H9 (cell line): Measurements from ENCODE around the gene DIPK1C. TPM values are rescaled to one million over a fixed set of nuclear protein-coding genes. Genes with fewer than 3 reads are reported as not detected.

ENCODE experiments used
- DNase-seq: peaks from one replicate; pipeline ENCODE4 v3.0.0-alpha.2; 2017
- H2AFZ ChIP-seq: one replicate; pipeline ENCODE4 v1.6.1; 2013; ENCODE audit warnings: mild to moderate bottlenecking, low read length, control low read depth, moderate library complexity
- H2AK5ac ChIP-seq: 2 replicates; pipeline ENCODE4 v1.6.1; 2013; ENCODE audit warnings: low read length, control low read depth, mixed read lengths; ENCODE audit not compliant: insufficient read length
- H2BK120ac ChIP-seq: one replicate; pipeline ENCODE4 v1.6.1; 2013; ENCODE audit warnings: low read depth, mild to moderate bottlenecking, low read length, control low read depth, inconsistent platforms; ENCODE audit not compliant: poor library complexity, severe bottlenecking
- H2BK12ac ChIP-seq: 2 replicates; pipeline ENCODE4 v1.6.1; 2013; ENCODE audit warnings: low read length, control low read depth, mixed read lengths, low read depth; ENCODE audit not compliant: insufficient read length
- H2BK15ac ChIP-seq: 2 replicates; pipeline ENCODE4 v1.6.1; 2013; ENCODE audit warnings: low read depth, low read length, control low read depth
- H2BK20ac ChIP-seq: one replicate; pipeline ENCODE4 v1.6.1; 2013; ENCODE audit warnings: low read depth, mild to moderate bottlenecking, low read length, control low read depth, inconsistent platforms; ENCODE audit not compliant: poor library complexity, severe bottlenecking
- H2BK5ac ChIP-seq: 2 replicates; pipeline ENCODE4 v1.6.1; 2013; ENCODE audit warnings: low read length, control low read depth, mixed read lengths; ENCODE audit not compliant: insufficient read length
- H3K14ac ChIP-seq: 2 replicates; pipeline ENCODE4 v1.6.1; 2013; ENCODE audit warnings: low read length, control low read depth; ENCODE audit not compliant: insufficient read depth
- H3K18ac ChIP-seq: 2 replicates; pipeline ENCODE4 v1.6.1; 2013; ENCODE audit warnings: low read depth, mild to moderate bottlenecking, mixed read lengths, low read length, control low read depth; ENCODE audit not compliant: insufficient read length
- H3K23ac ChIP-seq: 2 replicates; pipeline ENCODE4 v1.6.1; 2013; ENCODE audit warnings: low read length, control low read depth, mixed read lengths, low read depth; ENCODE audit not compliant: insufficient read length
- H3K23me2 ChIP-seq: 2 replicates; pipeline ENCODE4 v1.6.1; 2013; ENCODE audit warnings: low read depth, mild to moderate bottlenecking, mixed read lengths, low read length, control low read depth; ENCODE audit not compliant: insufficient read length, poor library complexity, severe bottlenecking
- H3K27ac ChIP-seq: 2 replicates; pipeline ENCODE4 v1.5.1; 2013; ENCODE audit warnings: low read length, control low read depth, mixed read lengths, low read depth; ENCODE audit not compliant: insufficient read length
- H3K27me3 ChIP-seq: 2 replicates; pipeline ENCODE4 v1.6.1; 2013; ENCODE audit warnings: low read length, control low read depth, inconsistent platforms; ENCODE audit not compliant: insufficient read depth
- H3K4ac ChIP-seq: 2 replicates; pipeline ENCODE4 v1.6.1; 2013; ENCODE audit warnings: low read depth, mild to moderate bottlenecking, control low read depth, inconsistent platforms, low read length, moderate library complexity
- H3K4me1 ChIP-seq: 2 replicates; pipeline ENCODE4 v1.6.1; 2013; ENCODE audit warnings: low read length, control low read depth, inconsistent platforms; ENCODE audit not compliant: insufficient read depth
- H3K4me2 ChIP-seq: 2 replicates; pipeline ENCODE4 v1.6.1; 2013; ENCODE audit warnings: low read length, control low read depth, mixed read lengths; ENCODE audit not compliant: insufficient read length, insufficient read depth
- H3K56ac ChIP-seq: 2 replicates; pipeline ENCODE4 v1.6.1; 2013; ENCODE audit warnings: low read depth, mild to moderate bottlenecking, mixed read lengths, low read length, control low read depth; ENCODE audit not compliant: insufficient read length
- H3K79me1 ChIP-seq: 2 replicates; pipeline ENCODE4 v1.6.1; 2013; ENCODE audit warnings: low read depth, mild to moderate bottlenecking, moderate library complexity, low read length, control low read depth, inconsistent platforms; ENCODE audit not compliant: insufficient read depth, poor library complexity, severe bottlenecking
- H3K79me2 ChIP-seq: 2 replicates; pipeline ENCODE4 v1.6.1; 2013; ENCODE audit warnings: low read length, control low read depth, inconsistent platforms; ENCODE audit not compliant: insufficient read depth
- H3K9ac ChIP-seq: 2 replicates; pipeline ENCODE4 v1.6.1; 2013; ENCODE audit warnings: low read length, control low read depth, mixed read lengths; ENCODE audit not compliant: insufficient read length; ENCODE audit errors: extremely low read depth
- H3K9me3 ChIP-seq: one replicate; pipeline ENCODE4 v1.6.1; 2013; ENCODE audit warnings: low read depth, low read length, inconsistent platforms; ENCODE audit not compliant: control insufficient read depth
- H3T11ph ChIP-seq: one replicate; pipeline ENCODE4 v1.6.1; 2013; ENCODE audit warnings: mild to moderate bottlenecking, low read length, control low read depth, inconsistent platforms
- H4K20me1 ChIP-seq: one replicate; pipeline ENCODE4 v1.6.1; 2013; ENCODE audit not compliant: control insufficient read depth, insufficient read length, insufficient read depth
- H4K5ac ChIP-seq: 2 replicates; pipeline ENCODE4 v1.6.1; 2013; ENCODE audit warnings: low read depth, mild to moderate bottlenecking, mixed read lengths, low read length, control low read depth; ENCODE audit not compliant: insufficient read length
- H4K8ac ChIP-seq: replicated peaks from 2 replicates; pipeline ENCODE4 v1.6.1; 2013; ENCODE audit warnings: low read length, control low read depth, mixed read lengths, low read depth; ENCODE audit not compliant: insufficient read length
- H4K91ac ChIP-seq: 2 replicates; pipeline ENCODE4 v1.6.1; 2013; ENCODE audit warnings: low read depth, mild to moderate bottlenecking, moderate library complexity, mixed read lengths, low read length, control low read depth; ENCODE audit not compliant: insufficient read length
- H3K27ac Mint-ChIP-seq, 3 experiments: 2 replicates in 2 of 3; 3 replicates in 1 of 3; pipeline ENCODE4 v1.8.0; 2020 to 2021; ENCODE audit warnings: mixed read lengths in 3 of 3, mild to moderate bottlenecking in 1 of 3, moderate library complexity in 1 of 3
- H3K27me3 Mint-ChIP-seq: 2 replicates; pipeline ENCODE4 v1.8.0; 2021; ENCODE audit warnings: low read depth, mild to moderate bottlenecking, moderate library complexity, mixed read lengths
- H3K36me3 Mint-ChIP-seq, 3 experiments: 2 replicates in 2 of 3; 3 replicates in 1 of 3; pipeline ENCODE4 v1.8.0; 2020 to 2021; ENCODE audit warnings: low read depth in 3 of 3, mixed read lengths in 3 of 3; ENCODE audit not compliant: insufficient read depth in 1 of 3
- H3K4me1 Mint-ChIP-seq, 2 experiments: 2 replicates each; pipeline ENCODE4 v1.8.0; 2020; ENCODE audit warnings: mixed read lengths in 2 of 2
- H3K4me3 Mint-ChIP-seq, 2 experiments: 2 replicates in 1 of 2; 3 replicates in 1 of 2; pipeline ENCODE4 v1.8.0; 2020 to 2021; ENCODE audit warnings: mild to moderate bottlenecking in 2 of 2, mixed read lengths in 2 of 2, moderate library complexity in 1 of 2
- H3K9me3 Mint-ChIP-seq, 2 experiments: 2 replicates in 1 of 2; 3 replicates in 1 of 2; pipeline ENCODE4 v1.8.0; 2020; ENCODE audit warnings: mild to moderate bottlenecking in 2 of 2, mixed read lengths in 2 of 2, moderate library complexity in 1 of 2
- WGBS: extraction: QIAGEN DNeasy Blood & Tissue Kit; methylation state at CpG from one replicate; pipeline ENCODE4 v1.1.7; 2013; ENCODE audit warnings: missing lambda C conversion rate, low lambda C conversion rate, mixed read lengths; ENCODE audit not compliant: insufficient read length; ENCODE audit errors: extremely low coverage; 5-methylcytosine and 5-hydroxymethylcytosine counted together
- total RNA-seq: library from RNA; stranded (reverse); gene quantifications from 2 replicates; pipeline ENCODE4 v1.2.1, GENCODE V29; 2021
- TF ChIP-seq, protein P1 (sequence below): fragments of 200-600 bp; sonication (generic); conservative IDR thresholded peaks from 3 replicates; pipeline ENCODE4 v1.8.0; 2021; ENCODE audit warnings: antibody characterized with exemption, mild to moderate bottlenecking

Gene DIPK1C
- total RNA-seq, 1 experiment from 2014 or later = not detected

DNA sequence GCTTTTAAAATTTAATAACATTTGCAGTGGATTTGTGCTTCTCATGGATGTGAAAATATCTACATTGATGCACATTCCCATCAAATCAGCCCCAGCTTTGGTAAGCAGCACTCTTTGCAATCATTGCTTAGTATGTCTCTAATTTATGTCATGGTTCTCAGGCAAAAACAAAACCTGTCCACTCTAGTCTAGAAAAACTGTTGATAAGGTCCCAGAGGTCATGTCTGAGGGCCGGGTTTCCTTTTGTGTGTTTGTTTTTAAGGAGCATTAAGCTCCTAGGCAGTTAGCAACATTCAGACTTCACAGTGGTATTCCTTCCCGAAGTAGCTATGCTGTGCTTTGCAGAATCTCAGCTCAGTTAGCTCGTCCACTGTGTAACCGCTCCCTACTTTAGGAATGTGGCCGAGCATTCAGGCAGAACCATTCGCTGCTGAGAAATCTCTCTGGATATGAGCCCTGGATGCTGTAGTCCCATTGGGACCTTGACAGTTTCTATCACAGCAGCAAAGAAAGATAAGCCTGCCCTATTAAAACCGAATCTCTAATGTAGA is 4.0 kb downstream of the DIPK1C start:
- H4K5ac ChIP-seq = no peak overlapping the region
- no peak overlapping the region for H3K4me2 ChIP-seq
- no peak overlapping the region for H3K23ac ChIP-seq
- H3K23me2 ChIP-seq = peaks cover 6% of the 10 kb centered on the region
- H3K4me1 ChIP-seq = no peaks in the 10 kb centered on the region; the same call in 1 of the 2 replicates
- TF ChIP-seq, protein P1, sequence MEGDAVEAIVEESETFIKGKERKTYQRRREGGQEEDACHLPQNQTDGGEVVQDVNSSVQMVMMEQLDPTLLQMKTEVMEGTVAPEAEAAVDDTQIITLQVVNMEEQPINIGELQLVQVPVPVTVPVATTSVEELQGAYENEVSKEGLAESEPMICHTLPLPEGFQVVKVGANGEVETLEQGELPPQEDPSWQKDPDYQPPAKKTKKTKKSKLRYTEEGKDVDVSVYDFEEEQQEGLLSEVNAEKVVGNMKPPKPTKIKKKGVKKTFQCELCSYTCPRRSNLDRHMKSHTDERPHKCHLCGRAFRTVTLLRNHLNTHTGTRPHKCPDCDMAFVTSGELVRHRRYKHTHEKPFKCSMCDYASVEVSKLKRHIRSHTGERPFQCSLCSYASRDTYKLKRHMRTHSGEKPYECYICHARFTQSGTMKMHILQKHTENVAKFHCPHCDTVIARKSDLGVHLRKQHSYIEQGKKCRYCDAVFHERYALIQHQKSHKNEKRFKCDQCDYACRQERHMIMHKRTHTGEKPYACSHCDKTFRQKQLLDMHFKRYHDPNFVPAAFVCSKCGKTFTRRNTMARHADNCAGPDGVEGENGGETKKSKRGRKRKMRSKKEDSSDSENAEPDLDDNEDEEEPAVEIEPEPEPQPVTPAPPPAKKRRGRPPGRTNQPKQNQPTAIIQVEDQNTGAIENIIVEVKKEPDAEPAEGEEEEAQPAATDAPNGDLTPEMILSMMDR = no peak
- DNase-seq = no peak
- H2BK120ac ChIP-seq = no peak overlapping the region
- Mint-ChIP-seq H3K9me3 (no peaks in the 10 kb centered on the region; a peak in 2 of 5 replicates), H3K4me1 (peaks cover 10 to 14% of the 10 kb centered on the region in 2 experiments), H3K27ac (no peak overlapping the region), H3K36me3 (no peaks in the 10 kb centered on the region; a peak in 1 of 7 replicates), H3K27me3 (peaks cover 49% of the 10 kb centered on the region), H3K4me3 (no peak overlapping the region)
- no peak overlapping the region for H2BK15ac ChIP-seq
- H3K18ac ChIP-seq = no peak overlapping the region
- H3K27ac ChIP-seq = no peak overlapping the region
- no peak overlapping the region for H2AK5ac ChIP-seq
- peaks cover 20% of the 10 kb centered on the region; the same call in 1 of the 2 replicates for H3K27me3 ChIP-seq
- H2BK20ac ChIP-seq = no peak overlapping the region
- H3K79me2 ChIP-seq = no peaks in the 10 kb centered on the region
- H3K4ac ChIP-seq = no peak overlapping the region
- H2BK12ac ChIP-seq = no peak overlapping the region
- no peak overlapping the region for H3K56ac ChIP-seq
- H3K9me3 ChIP-seq = no peaks in the 10 kb centered on the region
- WGBS = no CpG with 5 or more reads among the region's 7 CpGs
- H4K8ac ChIP-seq = no peak overlapping the region
- no peak overlapping the region for H3K9ac ChIP-seq
- no peak overlapping the region for H2BK5ac ChIP-seq
- no peak overlapping the region for H3K14ac ChIP-seq
- no peak overlapping the region for H3T11ph ChIP-seq
- no peaks in the 10 kb centered on the region for H4K20me1 ChIP-seq
- no peaks in the 10 kb centered on the region for H3K79me1 ChIP-seq
- H4K91ac ChIP-seq = no peak overlapping the region
- H2AFZ ChIP-seq = no peak overlapping the region
